Loucy (cell line): ENCODE results near the gene AADAT.
"Not testable (repeated sequence)": the region's sequence is repeated elsewhere in the genome, so short reads cannot be mapped to it uniquely, and the experiment has no call there.

Experiments used
- H2AFZ ChIP-seq: fragments of 200-600 bp; sonication (generic); 2 replicates; pipeline ENCODE4 v1.6.0; 2016; ENCODE audit warnings: antibody characterized with exemption, mild to moderate bottlenecking, low read length, moderate library complexity
- H3F3A ChIP-seq: fragments of 200-600 bp; 2 replicates; pipeline ENCODE4 v1.6.0; 2016; ENCODE audit warnings: antibody characterized with exemption, low read depth, mild to moderate bottlenecking
- H3K27me3 ChIP-seq: fragments of 200-600 bp; sonication (generic); 2 replicates; pipeline ENCODE4 v1.6.1; 2014; ENCODE audit warnings: low read length, mild to moderate bottlenecking; ENCODE audit not compliant: insufficient read depth, poor library complexity, severe bottlenecking
- H3K36me3 ChIP-seq: fragments of 200-600 bp; sonication (generic); 2 replicates; pipeline ENCODE4 v1.6.1; 2016; ENCODE audit warnings: low read length; ENCODE audit not compliant: insufficient read depth
- H3K4me1 ChIP-seq: fragments of 200-600 bp; sonication (generic); 2 replicates; pipeline ENCODE4 v1.5.1; 2014; ENCODE audit warnings: low read length, mild to moderate bottlenecking; ENCODE audit not compliant: insufficient read depth, poor library complexity, severe bottlenecking
- H3K4me2 ChIP-seq: fragments of 200-600 bp; sonication (generic); 2 replicates; pipeline ENCODE4 v1.6.0; 2014; ENCODE audit warnings: antibody characterized with exemption, low read length, low read depth, mild to moderate bottlenecking; ENCODE audit not compliant: poor library complexity, severe bottlenecking
- H3K4me3 ChIP-seq: fragments of 200-600 bp; sonication (generic); 2 replicates; pipeline ENCODE4 v1.5.1; 2014; ENCODE audit warnings: low read length, mild to moderate bottlenecking, mixed read lengths; ENCODE audit not compliant: poor library complexity, severe bottlenecking
- H3K79me2 ChIP-seq: fragments of 200-600 bp; sonication (generic); 2 replicates; pipeline ENCODE4 v1.6.1; 2014; ENCODE audit warnings: low read length; ENCODE audit not compliant: insufficient read depth
- H3K9ac ChIP-seq: fragments of 200-600 bp; sonication (generic); 2 replicates; pipeline ENCODE4 v1.6.0; 2014; ENCODE audit warnings: mild to moderate bottlenecking, low read depth, low read length, moderate library complexity; ENCODE audit not compliant: poor library complexity, severe bottlenecking
- H3K9me2 ChIP-seq: fragments of 200-600 bp; sonication (generic); replicated peaks from 2 replicates; pipeline ENCODE4 v1.6.1; 2016; ENCODE audit warnings: low read depth, low read length, mixed read lengths
- H3K9me3 ChIP-seq: fragments of 200-600 bp; sonication (generic); 2 replicates; pipeline ENCODE4 v1.6.1; 2014; ENCODE audit warnings: mild to moderate bottlenecking, antibody characterized with exemption, low read length, low read depth; ENCODE audit not compliant: insufficient read depth
- H4K20me1 ChIP-seq: fragments of 200-600 bp; sonication (generic); 2 replicates; pipeline ENCODE4 v1.6.0; 2014; ENCODE audit warnings: antibody characterized with exemption, low read length, mild to moderate bottlenecking; ENCODE audit not compliant: insufficient read depth, poor library complexity, severe bottlenecking
- CTCF ChIP-seq: fragments of 200-600 bp; sonication (generic); conservative IDR thresholded peaks from 2 replicates; pipeline ENCODE4 v1.5.1; 2014; ENCODE audit warnings: mild to moderate bottlenecking, antibody characterized with exemption, low read length
- EZH2phosphoT487 ChIP-seq: fragments of 200-600 bp; IDR thresholded peaks from 2 replicates; pipeline ENCODE4 v1.6.1; 2018; ENCODE audit warnings: antibody characterized with exemption, mild to moderate bottlenecking, moderate library complexity, borderline replicate concordance

Gene AADAT

GRCh38 chr4:170102426-170102825 lies 12.7 kb upstream of the AADAT start:
- TF ChIP-seq EZH2phosphoT487 (no peak), CTCF (no peak)
- H3K4me1 ChIP-seq: no peaks in the 10 kb centered on the region
- no peaks in the 10 kb centered on the region for H3K9me3 ChIP-seq
- H3K4me2 ChIP-seq: no peak overlapping the region
- no peaks in the 10 kb centered on the region for H3K9me2 ChIP-seq
- H3K36me3 ChIP-seq: no peaks in the 10 kb centered on the region
- H3K27me3 ChIP-seq: no peaks in the 10 kb centered on the region
- H2AFZ ChIP-seq: no peak overlapping the region
- H3K9ac ChIP-seq: no peak overlapping the region
- H3K4me3 ChIP-seq: no peak overlapping the region
- H3F3A ChIP-seq: no peaks in the 10 kb centered on the region
- no peaks in the 10 kb centered on the region for H4K20me1 ChIP-seq
- H3K79me2 ChIP-seq: no peaks in the 10 kb centered on the region

GRCh38 chr4:170098171-170098570 lies 8.4 kb upstream of the AADAT start:
- not testable (repeated sequence) for H3K4me2 ChIP-seq, H3K9me2 ChIP-seq, H3K4me1 ChIP-seq, H3K36me3 ChIP-seq, H4K20me1 ChIP-seq, H3K9me3 ChIP-seq, H3K9ac ChIP-seq, H2AFZ ChIP-seq, H3K4me3 ChIP-seq, H3K79me2 ChIP-seq, H3K27me3 ChIP-seq, H3F3A ChIP-seq

- Histone ChIP-seq H2AFZ (no peak overlapping the region), H3K4me1 (no peaks in the 10 kb centered on the region), H3K4me3 (no peak overlapping the region), H4K20me1 (no peaks in the 10 kb centered on the region), H3K4me2 (no peak overlapping the region), H3K9ac (no peak overlapping the region), H3F3A (no peaks in the 10 kb centered on the region), H3K79me2 (no peaks in the 10 kb centered on the region), H3K9me2 (no peaks in the 10 kb centered on the region), H3K27me3 (no peaks in the 10 kb centered on the region), H3K36me3 (no peaks in the 10 kb centered on the region), H3K9me3 (no peaks in the 10 kb centered on the region)
- no peak for TF ChIP-seq EZH2phosphoT487
- no peak for TF ChIP-seq CTCF
Observed at GRCh38 chr4:170097681-170098080, 7.9 kb upstream of the AADAT start.

GRCh38 chr4:170093973-170094535 lies 4.3 kb upstream of the AADAT start:
- H3K4me3 ChIP-seq: no peak overlapping the region
- no peaks in the 10 kb centered on the region for H3F3A ChIP-seq
- no peaks in the 10 kb centered on the region for H4K20me1 ChIP-seq
- H3K79me2 ChIP-seq: no peaks in the 10 kb centered on the region
- no peaks in the 10 kb centered on the region for H3K36me3 ChIP-seq
- H3K9me3 ChIP-seq: 0 out of 2 replicates have a peak, but pooled peaks cover 4% of the 10 kb centered on the region
- H3K4me1 ChIP-seq: no peaks in the 10 kb centered on the region
- H3K27me3 ChIP-seq: no peaks in the 10 kb centered on the region
- no peak overlapping the region for H3K4me2 ChIP-seq
- no peaks in the 10 kb centered on the region for H3K9me2 ChIP-seq
- no peak overlapping the region for H3K9ac ChIP-seq
- TF ChIP-seq EZH2phosphoT487 (no peak), CTCF (no peak)
- no peak overlapping the region for H2AFZ ChIP-seq
